ENCODE results near the gene GABRR2.
A peak's percentile ranks its signal among the peaks of the same experiment; 100 is the strongest.

GABRR2 gene

GRCh38 chr6:89281779-89282246, 33.3 kb downstream of the GABRR2 start:
- DNase-seq (ENCODE audit: low read depth), result no peak
- TF ChIP-seq CTCF (IDR thresholded peaks at IDR 0.05; ENCODE audit: low read depth, low read length, missing control alignments), result peak; percentile 40
- no peak overlapping the region for H3K4me3 ChIP-seq (ENCODE audit: low read depth, low read length)
- in situ Hi-C loops (cut with HindIII; ENCODE audit: low sequenced_read_pairs), result no loop called here

- no peak for TF ChIP-seq CTCF (IDR thresholded peaks at IDR 0.05; ENCODE audit: low read depth, low read length, missing control alignments)
- in situ Hi-C loops (cut with HindIII; ENCODE audit: low sequenced_read_pairs), result no loop called here
- H3K4me3 ChIP-seq (ENCODE audit: low read depth, low read length), result no peak overlapping the region
- DNase-seq (ENCODE audit: low read depth), result no peak
Observed at GRCh38 chr6:89278956-89279355, 36.1 kb downstream of the GABRR2 start.

- DNase-seq (ENCODE audit: low read depth), result no peak
- H3K4me3 ChIP-seq (ENCODE audit: low read depth, low read length), result no peak overlapping the region
- no peak for TF ChIP-seq CTCF (IDR thresholded peaks at IDR 0.05; ENCODE audit: low read depth, low read length, missing control alignments)
- in situ Hi-C loops (cut with HindIII; ENCODE audit: low sequenced_read_pairs), result no loop called here
Observed at GRCh38 chr6:89275900-89276299, 39.2 kb downstream of the GABRR2 start.

- no peak for TF ChIP-seq CTCF (IDR thresholded peaks at IDR 0.05; ENCODE audit: low read depth, low read length, missing control alignments)
- in situ Hi-C loops (cut with HindIII; ENCODE audit: low sequenced_read_pairs), result no loop called here
- no peak for DNase-seq (ENCODE audit: low read depth)
- H3K4me3 ChIP-seq (ENCODE audit: low read depth, low read length), result no peak overlapping the region
Observed at GRCh38 chr6:89273816-89274215, 41.3 kb downstream of the GABRR2 start.

GRCh38 chr6:89272596-89272995, 42.5 kb downstream of the GABRR2 start:
- in situ Hi-C loops (cut with HindIII; ENCODE audit: low sequenced_read_pairs), result no loop called here
- no peak for TF ChIP-seq CTCF (IDR thresholded peaks at IDR 0.05; ENCODE audit: low read depth, low read length, missing control alignments)
- no peak for DNase-seq (ENCODE audit: low read depth)

GRCh38 chr6:89270951-89271721, 44.0 kb downstream of the GABRR2 start:
- in situ Hi-C loops (cut with HindIII; ENCODE audit: low sequenced_read_pairs), result no loop called here
- no peak overlapping the region for H3K4me3 ChIP-seq (ENCODE audit: low read depth, low read length)
- TF ChIP-seq CTCF (IDR thresholded peaks at IDR 0.05; ENCODE audit: low read depth, low read length, missing control alignments), result no peak
- DNase-seq (ENCODE audit: low read depth), result no peak

More at GRCh38 chr6:89272596-89272995, 42.5 kb downstream of the GABRR2 start:
- no peak overlapping the region for H3K4me3 ChIP-seq (ENCODE audit: low read depth, low read length)
